Measurements from ENCODE around the gene DDN.

The DDN gene

DNA sequence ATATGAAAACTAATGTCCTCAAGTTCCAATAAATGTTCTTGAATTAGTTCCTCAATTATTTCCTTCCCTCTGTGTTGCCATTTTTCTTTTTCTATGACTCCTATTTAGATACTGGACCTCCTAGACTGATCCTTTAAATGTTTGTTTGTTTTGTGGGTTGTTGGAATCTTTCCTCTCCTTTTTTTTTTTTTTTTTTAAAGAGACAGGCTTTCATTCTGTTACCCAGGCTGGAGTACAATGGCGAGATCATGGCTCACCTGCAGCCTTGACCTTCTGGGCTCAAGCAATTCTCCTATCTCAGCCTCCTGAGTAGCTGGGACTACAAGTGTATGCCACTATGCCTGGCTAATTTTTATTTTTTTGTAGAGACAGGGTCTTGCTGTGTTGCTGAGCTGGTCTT, 9.8 kb upstream of the DDN start:
- WGBS: 79% methylated on average over 1 of the region's 1 CpG
- no peak overlapping the region for H3K27ac ChIP-seq (ENCODE audit: low read depth, low read length)
- H3K27me3 ChIP-seq (ENCODE audit: insufficient read depth, low read length): no peaks in the 10 kb centered on the region
- H3K4me1 ChIP-seq (ENCODE audit: insufficient read depth, low read length): no peaks in the 10 kb centered on the region
- H3K9ac ChIP-seq (ENCODE audit: low read depth, low read length): no peak overlapping the region
- no peak overlapping the region for H3K4me3 ChIP-seq (ENCODE audit: low read length)
- H3K9me3 ChIP-seq (ENCODE audit: insufficient read depth, low read depth, low read length): no peaks in the 10 kb centered on the region
- H3K36me3 ChIP-seq (ENCODE audit: insufficient read depth, low read length): peaks cover 9% of the 10 kb centered on the region; the same call in 1 of the 2 replicates

DNA sequence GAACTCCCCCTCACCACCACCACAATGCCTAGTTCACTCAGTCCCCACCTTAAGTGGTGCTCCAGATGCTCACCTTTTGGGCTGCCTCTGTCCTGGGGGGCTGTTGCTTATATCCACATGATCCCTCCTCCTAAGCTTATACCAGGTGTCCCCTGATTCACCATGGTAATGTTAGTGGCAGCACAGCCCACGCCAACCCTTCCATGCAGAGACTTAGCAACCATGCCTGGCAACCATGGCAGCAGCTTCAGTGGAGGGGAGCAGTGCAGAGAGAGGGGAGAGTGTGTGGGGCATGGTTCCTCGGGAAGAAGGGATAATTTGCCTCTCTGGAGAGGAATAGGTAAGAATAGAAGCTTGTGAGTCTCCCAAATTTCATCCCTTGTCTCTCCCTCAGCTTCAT, 1.2 kb upstream of the DDN start:
- H3K9me3 ChIP-seq (ENCODE audit: insufficient read depth, low read depth, low read length): no peaks in the 10 kb centered on the region
- peaks cover 13% of the 10 kb centered on the region for H3K36me3 ChIP-seq (ENCODE audit: insufficient read depth, low read length)
- peaks cover 9% of the 10 kb centered on the region for H3K4me1 ChIP-seq (ENCODE audit: insufficient read depth, low read length)
- H3K9ac ChIP-seq (ENCODE audit: low read depth, low read length): no peak overlapping the region
- 94% methylated on average over 2 of the region's 2 CpGs for WGBS
- peaks cover 62% of the 10 kb centered on the region for H3K27me3 ChIP-seq (ENCODE audit: insufficient read depth, low read length)
- H3K27ac ChIP-seq (ENCODE audit: low read depth, low read length): no peak overlapping the region
- no peak overlapping the region for H3K4me3 ChIP-seq (ENCODE audit: low read length)

DNA sequence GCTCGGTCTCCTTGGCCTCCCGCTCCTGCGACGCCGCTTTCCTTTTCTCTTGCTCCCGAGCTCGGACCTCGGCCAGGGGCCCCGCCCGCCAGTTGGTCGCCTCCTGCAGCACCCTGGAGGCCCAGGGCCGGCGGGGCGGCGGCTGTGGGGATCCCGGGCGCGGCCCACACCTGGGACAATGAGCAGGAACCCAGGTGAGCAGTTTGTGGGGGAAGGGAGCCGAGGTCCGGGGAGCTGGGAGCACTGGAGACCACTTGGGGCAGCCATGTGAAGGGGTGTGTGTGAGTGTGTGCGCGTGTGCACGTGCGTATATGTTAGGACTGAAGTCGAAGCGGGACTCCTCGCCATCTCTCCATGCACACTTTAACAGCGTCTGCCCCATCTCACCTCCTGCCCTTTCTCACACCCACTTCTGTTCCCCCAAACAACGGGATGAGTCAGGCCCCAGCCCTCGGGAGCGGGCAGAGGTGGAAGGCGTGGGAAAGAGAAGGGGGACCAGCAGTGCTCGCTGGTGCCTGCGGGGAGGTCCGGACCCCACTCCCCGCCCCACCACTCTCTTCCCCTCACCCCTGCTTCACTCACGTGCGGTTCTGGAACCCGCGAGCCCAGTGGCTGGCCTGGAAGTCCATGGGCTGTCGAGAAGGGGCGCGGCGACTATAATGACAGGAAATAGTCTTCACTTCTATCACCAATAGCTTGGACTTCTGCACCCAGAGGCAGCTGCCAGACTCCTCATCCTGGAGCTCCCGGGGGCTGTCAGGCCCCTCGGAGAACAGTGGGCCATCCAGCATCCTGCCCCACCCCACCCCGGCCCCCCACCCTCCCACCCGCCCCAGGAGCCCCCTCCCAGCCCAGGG, 450 bp downstream of the DDN start:
- Histone ChIP-seq H3K9me3 (ENCODE audit: insufficient read depth, low read depth, low read length) (no peaks in the 10 kb centered on the region), H3K27me3 (ENCODE audit: insufficient read depth, low read length) (peaks cover 77% of the 10 kb centered on the region), H3K27ac (ENCODE audit: low read depth, low read length) (no peak overlapping the region), H3K9ac (ENCODE audit: low read depth, low read length) (no peak overlapping the region), H3K4me1 (ENCODE audit: insufficient read depth, low read length) (peaks cover 9% of the 10 kb centered on the region), H3K4me3 (ENCODE audit: low read length) (peak overlapping the region; percentile 54), H3K36me3 (ENCODE audit: insufficient read depth, low read length) (peaks cover 9% of the 10 kb centered on the region)
- 1% methylated on average over 35 of the region's 48 CpGs for WGBS

DNA sequence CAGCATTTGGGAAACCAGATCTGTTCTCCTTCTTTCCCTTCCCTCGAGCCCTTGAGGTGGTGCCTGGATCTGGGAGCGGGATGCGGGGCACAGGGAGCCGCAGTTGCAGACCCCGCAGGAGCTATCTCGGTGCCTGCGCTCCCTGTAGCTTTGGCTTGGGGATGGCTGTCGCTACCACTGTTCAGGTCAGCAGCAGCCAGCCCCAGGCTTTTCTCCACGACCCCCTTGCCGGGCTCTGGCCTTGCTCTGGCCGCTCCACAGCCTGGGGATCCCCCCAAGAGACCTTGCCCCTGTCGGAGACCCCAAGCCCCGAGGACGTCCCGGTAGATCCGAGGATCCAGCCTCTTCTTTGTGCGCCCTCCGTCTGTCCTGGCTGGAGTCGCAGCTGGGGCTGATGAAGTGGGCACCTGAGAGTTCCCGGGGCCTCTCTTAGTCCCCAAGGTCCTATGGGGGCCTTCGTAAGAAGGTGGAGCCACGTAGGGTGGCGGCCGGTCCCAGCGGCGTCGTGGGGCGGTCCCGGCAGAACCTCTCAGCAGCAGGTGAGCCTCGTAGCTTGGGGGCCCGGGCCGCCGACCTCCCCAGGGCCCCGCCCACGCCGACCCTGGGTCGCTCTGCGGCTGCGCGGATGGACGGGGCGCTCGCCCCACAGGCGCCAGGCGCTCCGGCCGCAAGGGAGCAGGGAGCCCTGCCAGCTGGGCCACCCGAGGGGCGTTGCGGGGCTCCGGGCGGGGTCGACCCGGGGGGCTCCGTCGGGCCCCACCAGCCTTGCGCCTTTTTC, 1.3 kb downstream of the DDN start:
- Histone ChIP-seq H3K27ac (ENCODE audit: low read depth, low read length) (no peak overlapping the region), H3K9me3 (ENCODE audit: insufficient read depth, low read depth, low read length) (no peaks in the 10 kb centered on the region), H3K4me1 (ENCODE audit: insufficient read depth, low read length) (peaks cover 9% of the 10 kb centered on the region), H3K9ac (ENCODE audit: low read depth, low read length) (no peak overlapping the region), H3K4me3 (ENCODE audit: low read length) (peak overlapping the region; percentile 54), H3K36me3 (ENCODE audit: insufficient read depth, low read length) (peaks cover 9% of the 10 kb centered on the region), H3K27me3 (ENCODE audit: insufficient read depth, low read length) (peaks cover 85% of the 10 kb centered on the region)
- WGBS: under 1% methylated on average over 57 of the region's 57 CpGs

DNA sequence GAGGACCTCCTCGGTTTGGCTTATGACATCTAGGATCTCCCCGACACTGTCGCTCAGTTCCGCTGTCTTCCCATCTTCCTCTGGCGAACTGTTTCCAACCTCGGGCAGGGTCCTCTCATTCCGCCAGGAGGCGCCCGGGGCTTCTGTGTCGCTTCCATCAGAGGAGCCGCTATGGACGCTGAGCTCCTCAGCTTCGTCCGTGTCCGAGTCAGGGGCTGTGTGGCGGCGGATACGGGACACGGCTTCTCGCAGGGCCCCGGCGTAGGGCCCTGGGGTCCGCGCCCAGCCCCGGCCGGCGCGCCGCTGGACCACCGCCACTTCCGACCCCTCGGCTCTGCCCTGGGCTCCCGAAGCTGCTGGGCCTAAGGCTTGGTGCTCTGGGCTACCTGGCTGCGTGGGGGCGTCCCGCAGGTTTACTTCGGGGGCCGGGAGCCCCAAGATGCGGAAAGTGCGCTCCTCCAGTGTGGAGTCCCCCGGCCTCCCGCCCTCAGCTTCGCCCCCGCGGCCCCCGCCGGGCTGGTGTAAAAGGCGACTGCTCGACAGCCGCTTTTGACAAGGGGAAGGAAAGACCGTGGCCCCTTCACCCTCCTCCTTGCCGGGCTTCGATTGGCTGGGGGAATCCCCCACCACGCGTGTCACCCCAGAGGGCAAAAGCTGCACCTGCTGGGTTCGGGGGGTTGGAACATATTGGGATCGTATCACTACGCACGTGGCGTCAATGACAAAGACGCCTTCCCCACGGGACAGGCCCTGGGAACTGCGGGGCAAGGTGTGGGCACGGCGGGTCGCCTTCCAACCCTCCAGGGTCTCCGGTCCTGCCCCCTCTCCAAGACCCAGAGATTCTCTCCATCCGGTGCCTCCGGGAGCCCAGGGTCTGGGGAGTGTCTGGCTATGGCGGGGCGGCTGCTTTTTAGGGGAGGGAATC, 2.1 kb downstream of the DDN start:
- H3K27me3 ChIP-seq (ENCODE audit: insufficient read depth, low read length): peaks cover 88% of the 10 kb centered on the region
- peak overlapping the region; percentile 54 for H3K4me3 ChIP-seq (ENCODE audit: low read length)
- peaks cover 2% of the 10 kb centered on the region; the same call in 1 of the 2 replicates for H3K36me3 ChIP-seq (ENCODE audit: insufficient read depth, low read length)
- H3K27ac ChIP-seq (ENCODE audit: low read depth, low read length): no peak overlapping the region
- no peaks in the 10 kb centered on the region for H3K9me3 ChIP-seq (ENCODE audit: insufficient read depth, low read depth, low read length)
- WGBS: 3% methylated on average over 71 of the region's 71 CpGs
- H3K4me1 ChIP-seq (ENCODE audit: insufficient read depth, low read length): peaks cover 9% of the 10 kb centered on the region
- no peak overlapping the region for H3K9ac ChIP-seq (ENCODE audit: low read depth, low read length)

DNA sequence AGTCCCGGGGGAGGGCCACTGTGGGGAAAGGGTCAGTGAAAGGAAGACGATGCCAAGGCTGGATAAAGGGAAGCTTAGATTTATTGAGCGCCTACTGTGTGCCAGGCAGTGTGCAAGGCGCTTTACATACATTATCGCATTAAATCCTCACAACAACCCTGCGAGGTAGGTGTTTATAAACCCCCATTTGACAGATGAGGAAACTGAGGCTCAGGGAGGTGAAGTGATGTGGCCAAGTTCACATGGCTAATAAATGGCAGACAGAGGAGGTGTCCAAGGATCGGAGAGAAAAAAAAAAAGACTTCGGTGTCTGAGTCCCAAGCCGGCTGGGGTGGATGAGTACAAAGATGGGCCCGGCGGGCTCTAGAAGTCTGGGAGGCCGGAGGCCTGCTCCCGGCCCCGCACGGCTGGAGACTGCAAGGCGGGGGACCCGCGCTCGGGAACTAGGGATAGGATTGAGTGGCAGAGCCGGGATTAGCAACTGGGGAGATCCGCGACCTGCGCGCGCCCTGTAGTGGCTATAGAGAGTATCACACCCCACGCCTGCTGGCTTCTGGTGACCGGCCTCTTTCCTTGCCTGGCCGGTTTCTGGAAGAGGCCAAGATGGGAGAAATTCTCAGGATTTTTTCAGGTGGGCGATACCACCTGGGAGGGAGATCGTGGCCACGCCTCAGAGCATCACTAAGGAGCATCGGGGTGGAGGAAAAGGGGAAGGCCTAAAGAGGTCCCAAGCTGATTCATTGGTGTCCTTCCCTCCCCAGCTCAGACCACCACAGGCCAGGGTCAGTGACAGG, 3.9 kb downstream of the DDN start:
- Histone ChIP-seq H3K27ac (ENCODE audit: low read depth, low read length) (no peak overlapping the region), H3K36me3 (ENCODE audit: insufficient read depth, low read length) (no peaks in the 10 kb centered on the region), H3K27me3 (ENCODE audit: insufficient read depth, low read length) (peaks cover 87% of the 10 kb centered on the region), H3K9me3 (ENCODE audit: insufficient read depth, low read depth, low read length) (no peaks in the 10 kb centered on the region), H3K4me3 (ENCODE audit: low read length) (peak overlapping the region; percentile 1; the same call in 1 of the 2 replicates), H3K4me1 (ENCODE audit: insufficient read depth, low read length) (peaks cover 15% of the 10 kb centered on the region), H3K9ac (ENCODE audit: low read depth, low read length) (no peak overlapping the region)
- 9% methylated on average over 30 of the region's 32 CpGs for WGBS

DNA sequence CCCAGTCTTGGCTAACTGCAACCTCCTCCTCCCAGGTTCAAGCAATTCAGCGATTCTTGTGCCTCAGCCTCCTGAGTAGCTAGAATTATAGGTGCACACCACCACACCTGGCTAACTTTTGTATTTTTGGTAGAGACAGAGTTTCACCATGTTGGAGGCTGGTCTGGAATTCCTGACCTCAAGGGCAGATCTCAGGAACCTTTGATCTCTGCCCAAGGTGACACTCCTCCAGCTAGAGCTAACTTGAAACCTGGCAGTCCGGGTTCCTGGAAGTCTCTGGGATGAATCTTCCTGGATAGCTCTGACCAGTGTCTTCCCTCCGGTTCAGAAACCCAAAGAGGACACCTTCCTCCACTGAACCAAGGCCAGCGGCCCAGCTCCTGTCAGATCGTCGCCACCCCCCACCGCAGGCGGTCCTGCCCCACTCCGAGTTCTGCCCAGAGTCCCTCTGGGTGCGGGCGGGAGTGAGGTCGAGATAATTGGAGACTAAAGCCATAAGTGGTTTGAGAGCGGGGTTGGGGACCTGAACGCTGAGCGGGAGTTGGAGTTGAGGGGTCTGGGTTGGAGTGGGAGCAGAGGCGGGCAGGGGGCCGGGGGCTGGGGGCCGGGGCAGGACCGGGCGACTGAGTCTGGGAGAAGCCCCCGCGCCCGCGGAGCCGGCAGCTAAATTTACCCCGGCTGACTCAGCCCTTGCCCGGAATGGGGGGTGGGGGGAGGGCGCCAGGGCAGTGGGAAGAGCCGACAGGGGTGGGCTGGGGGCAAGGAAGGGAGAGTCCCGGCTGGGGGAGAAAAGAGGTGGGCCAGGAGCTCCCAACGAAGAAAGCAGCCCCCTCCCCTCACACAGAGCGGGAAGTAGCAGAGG, 4.7 kb downstream of the DDN start:
- Histone ChIP-seq H3K4me1 (ENCODE audit: insufficient read depth, low read length) (peaks cover 7% of the 10 kb centered on the region; the same call in 1 of the 2 replicates), H3K36me3 (ENCODE audit: insufficient read depth, low read length) (no peaks in the 10 kb centered on the region), H3K4me3 (ENCODE audit: low read length) (peak overlapping the region; percentile 28), H3K9ac (ENCODE audit: low read depth, low read length) (no peak overlapping the region), H3K27me3 (ENCODE audit: insufficient read depth, low read length) (peaks cover 84% of the 10 kb centered on the region), H3K9me3 (ENCODE audit: insufficient read depth, low read depth, low read length) (no peaks in the 10 kb centered on the region), H3K27ac (ENCODE audit: low read depth, low read length) (no peak overlapping the region)
- WGBS: 22% methylated on average over 28 of the region's 32 CpGs

DNA sequence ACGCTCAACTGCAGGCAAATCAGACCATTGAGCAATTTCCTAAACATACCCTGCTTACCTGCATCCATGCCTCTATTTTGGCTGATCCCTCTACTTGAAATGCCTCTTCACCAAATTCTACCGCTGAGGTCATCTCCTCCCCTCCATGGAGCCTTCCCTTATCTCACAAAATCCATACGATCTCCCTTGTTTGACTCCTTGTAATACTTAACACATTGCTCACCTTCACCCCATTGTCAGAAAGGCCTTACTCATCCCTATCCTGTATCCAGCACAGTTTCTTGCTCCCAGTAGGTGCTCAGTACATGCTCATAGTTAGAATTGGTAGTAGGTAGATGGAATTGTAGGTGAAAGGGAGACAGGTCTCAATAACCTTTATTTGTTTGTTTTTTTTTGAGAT, 5.4 kb downstream of the DDN start:
- Histone ChIP-seq H3K27ac (ENCODE audit: low read depth, low read length) (no peak overlapping the region), H3K4me1 (ENCODE audit: insufficient read depth, low read length) (peaks cover 6% of the 10 kb centered on the region; the same call in 1 of the 2 replicates), H3K4me3 (ENCODE audit: low read length) (no peak overlapping the region), H3K36me3 (ENCODE audit: insufficient read depth, low read length) (no peaks in the 10 kb centered on the region), H3K27me3 (ENCODE audit: insufficient read depth, low read length) (peaks cover 85% of the 10 kb centered on the region), H3K9ac (ENCODE audit: low read depth, low read length) (no peak overlapping the region), H3K9me3 (ENCODE audit: insufficient read depth, low read depth, low read length) (no peaks in the 10 kb centered on the region)
- 64% methylated on average over 3 of the region's 3 CpGs for WGBS

DNA sequence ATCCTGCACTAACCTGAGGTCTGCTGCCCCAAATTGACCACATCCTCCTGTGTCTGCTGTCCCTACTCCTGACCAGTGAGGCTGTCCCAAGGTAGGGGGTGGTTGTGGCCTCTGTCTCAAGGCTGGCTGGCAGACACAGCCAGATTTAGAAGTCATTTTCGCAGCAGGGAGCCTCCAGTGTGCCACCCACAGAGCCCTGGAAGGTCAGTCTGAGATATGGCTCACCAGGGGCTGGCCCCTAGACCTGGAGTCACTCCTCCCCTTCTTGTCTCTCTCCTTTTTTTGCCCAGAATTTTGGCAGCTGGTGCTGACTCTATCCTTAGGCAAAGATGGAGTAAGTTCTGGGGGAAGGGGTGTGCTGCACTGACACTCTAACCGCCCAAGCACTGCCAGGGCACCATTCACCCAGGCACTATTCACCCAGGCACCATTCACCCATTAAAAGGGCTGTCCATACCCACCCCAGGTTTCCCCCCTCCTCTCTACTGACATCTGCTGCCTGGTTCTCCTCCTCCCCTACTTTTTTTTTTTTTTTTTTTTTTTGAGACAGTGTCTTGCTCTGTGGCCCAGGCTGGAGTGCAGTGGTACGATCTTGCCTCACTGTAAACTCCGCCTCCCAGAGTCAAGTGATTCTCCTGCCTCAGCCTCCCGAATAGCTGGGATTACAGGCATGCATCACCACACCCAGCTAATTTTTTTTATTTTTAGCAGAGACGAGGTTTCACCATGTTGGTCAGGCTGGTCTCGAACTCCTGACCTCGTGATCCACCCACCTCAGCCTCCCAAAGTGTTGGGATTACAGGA, 7.7 kb downstream of the DDN start:
- H3K9me3 ChIP-seq (ENCODE audit: insufficient read depth, low read depth, low read length): no peaks in the 10 kb centered on the region
- 85% methylated on average over 8 of the region's 8 CpGs for WGBS
- no peaks in the 10 kb centered on the region for H3K36me3 ChIP-seq (ENCODE audit: insufficient read depth, low read length)
- H3K27me3 ChIP-seq (ENCODE audit: insufficient read depth, low read length): peaks cover 83% of the 10 kb centered on the region
- H3K9ac ChIP-seq (ENCODE audit: low read depth, low read length): no peak overlapping the region
- H3K4me3 ChIP-seq (ENCODE audit: low read length): no peak overlapping the region
- peaks cover 6% of the 10 kb centered on the region; the same call in 1 of the 2 replicates for H3K4me1 ChIP-seq (ENCODE audit: insufficient read depth, low read length)
- no peak overlapping the region for H3K27ac ChIP-seq (ENCODE audit: low read depth, low read length)
